Measurements from ENCODE around the gene NFATC3. TPM values are rescaled to one million over a fixed set of nuclear protein-coding genes. Genes with fewer than 3 reads are reported as not detected.

Gene NFATC3
- total RNA-seq, 2 donors from 2014 or later, result 27.4 to 30.1 TPM

DNA sequence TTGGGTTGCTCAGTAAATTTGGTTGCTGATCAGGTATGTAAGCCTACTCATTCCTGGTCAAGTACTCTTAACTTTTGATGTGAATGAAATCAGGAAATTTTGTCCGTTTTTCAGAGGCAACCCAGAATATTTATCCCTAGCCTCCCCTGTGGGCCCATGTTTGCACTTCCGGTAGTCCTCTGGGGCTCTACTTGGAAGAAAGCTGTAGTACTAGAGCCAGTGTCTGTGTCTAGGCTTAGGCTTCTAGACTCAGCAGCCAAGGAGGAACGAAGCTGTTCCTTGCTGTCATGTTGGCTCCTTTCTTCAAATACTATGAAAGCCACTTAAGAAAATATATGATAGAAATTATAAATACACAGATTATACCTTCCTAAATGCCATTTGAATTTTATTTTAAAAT is 129.6 kb downstream of the NFATC3 start:
- H3K9me3 ChIP-seq (ENCODE audit: control insufficient read depth, low read length), result no peaks in the 10 kb centered on the region
- TF ChIP-seq, protein P1, sequence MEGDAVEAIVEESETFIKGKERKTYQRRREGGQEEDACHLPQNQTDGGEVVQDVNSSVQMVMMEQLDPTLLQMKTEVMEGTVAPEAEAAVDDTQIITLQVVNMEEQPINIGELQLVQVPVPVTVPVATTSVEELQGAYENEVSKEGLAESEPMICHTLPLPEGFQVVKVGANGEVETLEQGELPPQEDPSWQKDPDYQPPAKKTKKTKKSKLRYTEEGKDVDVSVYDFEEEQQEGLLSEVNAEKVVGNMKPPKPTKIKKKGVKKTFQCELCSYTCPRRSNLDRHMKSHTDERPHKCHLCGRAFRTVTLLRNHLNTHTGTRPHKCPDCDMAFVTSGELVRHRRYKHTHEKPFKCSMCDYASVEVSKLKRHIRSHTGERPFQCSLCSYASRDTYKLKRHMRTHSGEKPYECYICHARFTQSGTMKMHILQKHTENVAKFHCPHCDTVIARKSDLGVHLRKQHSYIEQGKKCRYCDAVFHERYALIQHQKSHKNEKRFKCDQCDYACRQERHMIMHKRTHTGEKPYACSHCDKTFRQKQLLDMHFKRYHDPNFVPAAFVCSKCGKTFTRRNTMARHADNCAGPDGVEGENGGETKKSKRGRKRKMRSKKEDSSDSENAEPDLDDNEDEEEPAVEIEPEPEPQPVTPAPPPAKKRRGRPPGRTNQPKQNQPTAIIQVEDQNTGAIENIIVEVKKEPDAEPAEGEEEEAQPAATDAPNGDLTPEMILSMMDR (conservative IDR thresholded peaks at IDR 0.05), result no peak
- peaks cover 4% of the 10 kb centered on the region for H3K4me1 ChIP-seq (ENCODE audit: control insufficient read depth, insufficient read depth, low read length)
- no peak for DNase-seq
- H3K27ac ChIP-seq (ENCODE audit: low read depth, low read length), result no peak overlapping the region
- no peak overlapping the region for H3K4me3 ChIP-seq (ENCODE audit: low read length)
- Mint-ChIP-seq H3K36me3 (ENCODE audit: low read depth) (peaks cover 5% of the 10 kb centered on the region), H3K4me3 (no peak overlapping the region), H3K27ac (no peak overlapping the region), H3K27me3 (ENCODE audit: insufficient read depth) (no peaks in the 10 kb centered on the region), H3K4me1 (peaks cover 13% of the 10 kb centered on the region), H3K9me3 (no peaks in the 10 kb centered on the region)
- 95 to 100% methylated on average over 1 to 3 of the region's 3 CpGs for WGBS, 2 experiments (ENCODE audit: insufficient coverage in 1 of 2, insufficient read length in 1 of 2)
- H3K9ac ChIP-seq (ENCODE audit: extremely low read depth, low read length, poor library complexity, severe bottlenecking), result no peak overlapping the region
- H3K27me3 ChIP-seq (ENCODE audit: control insufficient read depth, insufficient read depth, low read length, poor library complexity, severe bottlenecking), result no peaks in the 10 kb centered on the region
- no peaks in the 10 kb centered on the region for H3K36me3 ChIP-seq (ENCODE audit: control insufficient read depth, insufficient read depth, low read length)

DNA sequence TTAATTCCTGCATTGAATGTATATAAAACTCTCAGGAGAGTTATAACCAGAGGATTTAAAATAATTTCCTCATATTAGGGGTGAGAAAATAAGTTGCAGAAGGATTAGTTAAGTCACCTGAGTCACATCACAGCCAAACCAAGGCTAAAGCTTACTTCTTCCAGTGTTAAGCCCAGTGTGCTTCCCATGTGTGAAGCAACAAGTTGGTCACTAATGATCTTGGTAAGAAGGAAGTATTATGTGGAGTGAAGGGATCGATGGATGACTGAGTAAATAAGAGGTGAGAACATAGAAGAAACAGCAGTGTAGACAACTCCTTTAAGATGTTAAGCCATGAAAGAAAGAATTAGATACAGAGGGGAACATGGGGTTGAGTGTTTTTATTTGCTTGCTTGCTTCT is 130.1 kb downstream of the NFATC3 start:
- Histone ChIP-seq H3K4me1 (ENCODE audit: control insufficient read depth, insufficient read depth, low read length) (peaks cover 4% of the 10 kb centered on the region), H3K9ac (ENCODE audit: extremely low read depth, low read length, poor library complexity, severe bottlenecking) (no peak overlapping the region), H3K4me3 (ENCODE audit: low read length) (no peak overlapping the region), H3K27ac (ENCODE audit: low read depth, low read length) (no peak overlapping the region), H3K9me3 (ENCODE audit: control insufficient read depth, low read length) (no peaks in the 10 kb centered on the region), H3K36me3 (ENCODE audit: control insufficient read depth, insufficient read depth, low read length) (no peaks in the 10 kb centered on the region), H3K27me3 (ENCODE audit: control insufficient read depth, insufficient read depth, low read length, poor library complexity, severe bottlenecking) (no peaks in the 10 kb centered on the region)
- peaks cover 13% of the 10 kb centered on the region for H3K4me1 Mint-ChIP-seq
- DNase-seq, result peak; percentile 5
- WGBS, 2 experiments (ENCODE audit: insufficient coverage in 1 of 2, insufficient read length in 1 of 2), result 89 to 100% methylated on average over 1 of the region's 1 CpG
- H3K27ac Mint-ChIP-seq, result no peak overlapping the region
- H3K9me3 Mint-ChIP-seq, result no peaks in the 10 kb centered on the region
- no peaks in the 10 kb centered on the region for H3K27me3 Mint-ChIP-seq (ENCODE audit: insufficient read depth)
- H3K36me3 Mint-ChIP-seq (ENCODE audit: low read depth), result peaks cover 5% of the 10 kb centered on the region
- H3K4me3 Mint-ChIP-seq, result no peak overlapping the region
- TF ChIP-seq, protein P1 (conservative IDR thresholded peaks at IDR 0.05), result no peak

DNA sequence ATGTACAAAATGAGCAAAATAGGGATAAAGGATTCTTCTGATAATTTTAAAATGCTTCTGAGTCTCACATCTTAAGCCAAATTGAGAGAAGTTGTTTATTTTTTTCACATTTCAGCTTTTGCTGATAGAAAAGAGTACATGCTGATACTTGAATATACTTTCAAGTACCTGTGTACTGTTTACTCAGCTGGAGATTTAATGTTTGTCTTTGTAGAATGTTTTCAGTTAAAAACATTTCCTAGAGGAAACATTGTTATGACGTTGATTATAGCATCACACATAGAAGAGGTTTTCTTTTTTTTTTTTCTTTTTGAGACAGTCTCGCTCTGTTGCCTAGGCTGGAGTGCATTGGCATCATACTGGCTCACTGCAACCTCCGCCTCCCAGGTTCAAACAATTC is 131.1 kb downstream of the NFATC3 start:
- no peaks in the 10 kb centered on the region for H3K36me3 ChIP-seq (ENCODE audit: control insufficient read depth, insufficient read depth, low read length)
- 92 to 94% methylated on average over 2 to 3 of the region's 3 CpGs for WGBS, 2 experiments (ENCODE audit: insufficient coverage in 1 of 2, insufficient read length in 1 of 2)
- H3K9me3 ChIP-seq (ENCODE audit: control insufficient read depth, low read length), result no peaks in the 10 kb centered on the region
- Mint-ChIP-seq H3K4me3 (no peak overlapping the region), H3K9me3 (no peaks in the 10 kb centered on the region), H3K36me3 (ENCODE audit: low read depth) (peaks cover 5% of the 10 kb centered on the region), H3K27me3 (ENCODE audit: insufficient read depth) (no peaks in the 10 kb centered on the region), H3K27ac (no peak overlapping the region), H3K4me1 (peaks cover 18% of the 10 kb centered on the region)
- no peaks in the 10 kb centered on the region for H3K27me3 ChIP-seq (ENCODE audit: control insufficient read depth, insufficient read depth, low read length, poor library complexity, severe bottlenecking)
- no peak for DNase-seq
- no peak overlapping the region for H3K9ac ChIP-seq (ENCODE audit: extremely low read depth, low read length, poor library complexity, severe bottlenecking)
- H3K4me1 ChIP-seq (ENCODE audit: control insufficient read depth, insufficient read depth, low read length), result peaks cover 4% of the 10 kb centered on the region
- H3K4me3 ChIP-seq (ENCODE audit: low read length), result no peak overlapping the region
- H3K27ac ChIP-seq (ENCODE audit: low read depth, low read length), result no peak overlapping the region
- TF ChIP-seq, protein P1 (conservative IDR thresholded peaks at IDR 0.05), result no peak
